GM12801 (cell line): Measurements from ENCODE around the gene USP44.

Experiments used
- CTCF ChIP-seq: IDR thresholded peaks from one replicate; pipeline ENCODE4 v1.5.1; 2011; ENCODE audit warnings: control low read depth; ENCODE audit not compliant: insufficient read length; ENCODE audit errors: extremely low read depth

The USP44 gene

GRCh38 chr12:95505039-95505438, 46.2 kb downstream of the USP44 start:
- no peak for TF ChIP-seq CTCF

GRCh38 chr12:95504140-95504539, 47.1 kb downstream of the USP44 start:
- no peak for TF ChIP-seq CTCF

GRCh38 chr12:95499772-95500171, 51.5 kb downstream of the USP44 start:
- no peak for TF ChIP-seq CTCF

- no peak for TF ChIP-seq CTCF
Measured at GRCh38 chr12:95498968-95499367, 52.3 kb downstream of the USP44 start.

- no peak for TF ChIP-seq CTCF
Measured at GRCh38 chr12:95497031-95497430, 54.2 kb downstream of the USP44 start.

GRCh38 chr12:95495433-95495832, 55.8 kb downstream of the USP44 start:
- no peak for TF ChIP-seq CTCF

GRCh38 chr12:95494888-95495287, 56.4 kb downstream of the USP44 start:
- TF ChIP-seq CTCF: no peak

GRCh38 chr12:95492462-95492861, 58.8 kb downstream of the USP44 start:
- no peak for TF ChIP-seq CTCF
